H1 (cell line): ENCODE measurements around the gene ALK. TPM values are rescaled to one million over a fixed set of nuclear protein-coding genes. Genes with fewer than 3 reads are reported as not detected.

Experiments used
- CTCF ChIA-PET: fragments of 300-600 bp; sonication (Branson Sonifier 250); formaldehyde crosslinking; loops from one replicate; lab custom pipeline; 2021; ENCODE audit not compliant: partially characterized antibody; lab: Charles Lee
- POLR2A ChIA-PET: fragments of 300-600 bp; sonication (Branson Sonifier 250); formaldehyde crosslinking; loops from one replicate; lab custom pipeline; 2021; ENCODE audit warnings: inconsistent platforms; ENCODE audit not compliant: partially characterized antibody; lab: Charles Lee
- DNase-seq, 2 experiments: peaks; one replicate each; pipeline versions ENCODE4 v3.0.0 to v3.0.0-alpha.2; 2010 to 2022; ENCODE audit warnings: low spot score in 2 of 2, low read depth in 1 of 2, mixed read lengths in 1 of 2
- FAIRE-seq: peaks from 2 replicates; lab custom pipeline; 2011; peaks lifted over from hg19 to GRCh38; lab: Jason Lieb, UNC
- H2AFZ ChIP-seq: 2 replicates; pipeline ENCODE4 v1.8.1; 2012; ENCODE audit warnings: low read length, inconsistent platforms
- H2AK5ac ChIP-seq: 2 replicates; pipeline ENCODE4 v1.6.1; 2013; ENCODE audit warnings: low read depth, low read length
- H2BK120ac ChIP-seq: replicated peaks from 2 replicates; pipeline ENCODE3; 2013; ENCODE audit warnings: low read depth, low read length, inconsistent platforms
- H2BK12ac ChIP-seq: 2 replicates; pipeline ENCODE4 v1.6.1; 2013; ENCODE audit warnings: low read depth, low read length
- H2BK15ac ChIP-seq: 2 replicates; pipeline ENCODE4 v1.6.1; 2013; ENCODE audit warnings: low read length
- H2BK20ac ChIP-seq: 2 replicates; pipeline ENCODE4 v1.6.1; 2013; ENCODE audit warnings: low read length
- H2BK5ac ChIP-seq: 2 replicates; pipeline ENCODE4 v1.6.1; 2013; ENCODE audit warnings: low read depth, low read length
- H3K14ac ChIP-seq: 2 replicates; pipeline ENCODE4 v1.6.1; 2013; ENCODE audit warnings: inconsistent platforms; ENCODE audit not compliant: insufficient read length
- H3K18ac ChIP-seq: 2 replicates; pipeline ENCODE4 v1.6.1; 2013; ENCODE audit warnings: low read length; ENCODE audit errors: extremely low read depth
- H3K23ac ChIP-seq: 2 replicates; pipeline ENCODE4 v1.6.1; 2013; ENCODE audit warnings: inconsistent platforms; ENCODE audit not compliant: insufficient read length
- H3K23me2 ChIP-seq: 2 replicates; pipeline ENCODE4 v1.6.1; 2013; ENCODE audit warnings: low read depth, low read length
- H3K27ac ChIP-seq: 2 replicates; pipeline ENCODE4 v1.6.1; 2011; ENCODE audit warnings: low read depth, low read length, inconsistent platforms
- H3K27me3 ChIP-seq, 4 experiments: replicated peaks in 1 of 4; 1 replicate in 1 of 4; 2 replicates in 3 of 4; pipeline versions ENCODE4 v1.6.1 to v1.8.1; 2011 to 2013; ENCODE audit warnings: low read length in 3 of 4, mild to moderate bottlenecking in 3 of 4, inconsistent platforms in 2 of 4, mixed read lengths in 2 of 4, moderate library complexity in 1 of 4; ENCODE audit not compliant: control insufficient read depth in 3 of 4, insufficient read depth in 3 of 4; ENCODE audit errors: extremely low read depth in 1 of 4
- H3K36me3 ChIP-seq, 4 experiments: 2 replicates each; pipeline versions ENCODE4 v1.6.1 to v1.8.1; 2011 to 2013; ENCODE audit warnings: mild to moderate bottlenecking in 4 of 4, low read length in 3 of 4, moderate library complexity in 2 of 4, control low read depth in 1 of 4, inconsistent platforms in 1 of 4; ENCODE audit not compliant: insufficient read depth in 4 of 4, control insufficient read depth in 2 of 4
- H3K4ac ChIP-seq: replicated peaks from 2 replicates; pipeline ENCODE3; 2013; ENCODE audit warnings: low read length, low read depth, mixed read lengths, inconsistent platforms; ENCODE audit not compliant: insufficient read length
- H3K4me1 ChIP-seq, 4 experiments: replicated peaks in 1 of 4; 1 replicate in 1 of 4; 2 replicates in 3 of 4; pipeline versions ENCODE4 v1.6.1 to v1.8.1; 2011 to 2013; ENCODE audit warnings: low read length in 3 of 4, inconsistent platforms in 2 of 4, mixed read lengths in 1 of 4; ENCODE audit not compliant: insufficient read depth in 4 of 4, control insufficient read depth in 3 of 4
- H3K4me2 ChIP-seq, 2 experiments: 2 replicates each; pipeline versions ENCODE4 v1.6.1 to v1.8.1; 2011 to 2013; ENCODE audit warnings: low read depth in 2 of 2, low read length in 2 of 2, control low read depth in 1 of 2, inconsistent platforms in 1 of 2, mild to moderate bottlenecking in 1 of 2; ENCODE audit not compliant: insufficient read depth in 1 of 2
- H3K4me3 ChIP-seq, 4 experiments: fragments of 200-600, 300-600 bp in 1 of 4; sonication (generic), shearing (Covaris generic), sonication (Bioruptor Twin) in 1 of 4; 2 replicates each; pipeline versions ENCODE4 v1.5.1 to v1.8.1; 2011 to 2016; ENCODE audit warnings: low read length in 4 of 4, low read depth in 3 of 4, control low read depth in 2 of 4, inconsistent platforms in 2 of 4, mild to moderate bottlenecking in 2 of 4, mixed read lengths in 1 of 4, moderate library complexity in 1 of 4; ENCODE audit not compliant: insufficient read depth in 2 of 4; ENCODE audit errors: extremely low read depth in 1 of 4
- H3K56ac ChIP-seq: replicated peaks from 2 replicates; pipeline ENCODE3; 2013; ENCODE audit warnings: low read depth, mild to moderate bottlenecking, mixed read lengths, low read length, inconsistent platforms; ENCODE audit not compliant: insufficient read length
- H3K79me1 ChIP-seq: 2 replicates; pipeline ENCODE4 v1.6.1; 2013; ENCODE audit warnings: low read depth, low read length, control low read depth
- H3K79me2 ChIP-seq, 2 experiments: 2 replicates each; pipeline versions ENCODE4 v1.6.1 to v1.8.1; 2012 to 2013; ENCODE audit warnings: low read length in 2 of 2, mild to moderate bottlenecking in 2 of 2, inconsistent platforms in 1 of 2; ENCODE audit not compliant: insufficient read depth in 2 of 2, control insufficient read depth in 1 of 2
- H3K9ac ChIP-seq, 4 experiments: replicated peaks in 1 of 4; 1 replicate in 1 of 4; 2 replicates in 3 of 4; pipeline versions ENCODE4 v1.6.1 to v1.8.1; 2011 to 2013; ENCODE audit warnings: low read depth in 3 of 4, low read length in 3 of 4, control low read depth in 2 of 4, mild to moderate bottlenecking in 2 of 4, moderate library complexity in 2 of 4, inconsistent platforms in 1 of 4; ENCODE audit errors: extremely low read depth in 1 of 4
- H3K9me3 ChIP-seq, 2 experiments: 2 replicates each; pipeline versions ENCODE4 v1.6.1 to v1.8.1; 2012 to 2013; ENCODE audit warnings: mild to moderate bottlenecking in 2 of 2, moderate library complexity in 2 of 2, control low read depth in 1 of 2, inconsistent platforms in 1 of 2, low read depth in 1 of 2, low read length in 1 of 2, mixed read lengths in 1 of 2; ENCODE audit not compliant: insufficient read depth in 2 of 2
- H4K20me1 ChIP-seq, 2 experiments: replicated peaks in 1 of 2; 2 replicates each; pipeline versions ENCODE3 to v1.8.1; 2011 to 2013; ENCODE audit warnings: inconsistent platforms in 2 of 2, low read length in 2 of 2, mild to moderate bottlenecking in 1 of 2; ENCODE audit not compliant: insufficient read depth in 2 of 2, control insufficient read depth in 1 of 2
- H4K5ac ChIP-seq: 2 replicates; pipeline ENCODE4 v1.6.1; 2013; ENCODE audit warnings: low read length, low read depth, mixed read lengths, inconsistent platforms; ENCODE audit not compliant: insufficient read length
- H4K8ac ChIP-seq: 2 replicates; pipeline ENCODE4 v1.8.0; 2013; ENCODE audit warnings: mild to moderate bottlenecking, moderate library complexity, low read length, inconsistent platforms; ENCODE audit not compliant: insufficient read depth; ENCODE audit errors: extremely low read depth
- H4K91ac ChIP-seq: replicated peaks from 2 replicates; pipeline ENCODE3; 2013; ENCODE audit warnings: low read length, mixed read lengths, inconsistent platforms; ENCODE audit not compliant: insufficient read length
- ASH2L ChIP-seq: fragments of 200-600, 300-600 bp; sonication (generic); IDR thresholded peaks from one replicate; pipeline ENCODE4 v1.7.1; 2017; ENCODE audit warnings: low read length
- CREB1 ChIP-seq: IDR thresholded peaks from 2 replicates; pipeline ENCODE4 v1.6.1; 2012; ENCODE audit warnings: inconsistent platforms
- CTBP2 ChIP-seq: IDR thresholded peaks from 2 replicates; pipeline ENCODE4 v1.7.0; 2011; ENCODE audit warnings: borderline replicate concordance, mild to moderate bottlenecking, moderate library complexity, mixed read lengths, low read length; ENCODE audit not compliant: insufficient read depth, insufficient read length
- EP300 ChIP-seq, 2 experiments: IDR thresholded peaks; 1 replicate in 1 of 2; 2 replicates in 1 of 2; pipeline ENCODE4 v1.6.1; 2011 to 2012; ENCODE audit warnings: low read depth in 2 of 2, low read length in 2 of 2, mild to moderate bottlenecking in 2 of 2, borderline replicate concordance in 1 of 2, inconsistent platforms in 1 of 2, moderate library complexity in 1 of 2
- FOSL1 ChIP-seq: IDR thresholded peaks from 2 replicates; pipeline ENCODE4 v1.6.1; 2011; ENCODE audit warnings: mild to moderate bottlenecking, low read depth, low read length, moderate library complexity; ENCODE audit not compliant: insufficient read depth
- JUND ChIP-seq: IDR thresholded peaks from 2 replicates; pipeline ENCODE4 v1.6.1; 2011; ENCODE audit warnings: mild to moderate bottlenecking, improper control_type of control experiment, low read length
- NANOG ChIP-seq: IDR thresholded peaks from 2 replicates; pipeline ENCODE4 v1.6.1; 2011; ENCODE audit warnings: low read length, low read depth, mild to moderate bottlenecking, inconsistent platforms; ENCODE audit not compliant: insufficient read depth, poor library complexity, severe bottlenecking
- POLR2A ChIP-seq, 2 experiments: IDR thresholded peaks; 1 replicate in 1 of 2; 2 replicates in 1 of 2; pipeline ENCODE4 v1.6.1; 2011; ENCODE audit warnings: low read depth in 2 of 2, low read length in 2 of 2, mild to moderate bottlenecking in 2 of 2; ENCODE audit errors: control extremely low read depth in 1 of 2
- RFX5 ChIP-seq: IDR thresholded peaks from 2 replicates; pipeline ENCODE4 v1.6.1; 2011; ENCODE audit warnings: low read depth, low read length, improper control_type of control experiment, borderline replicate concordance
- RNF2 ChIP-seq: fragments of 200-900, 300-1000 bp; sonication (generic); IDR thresholded peaks from 2 replicates; pipeline ENCODE4 v1.7.1; 2016; ENCODE audit warnings: borderline replicate concordance, low read depth, mild to moderate bottlenecking, antibody characterized with exemption, low read length; ENCODE audit not compliant: poor library complexity, severe bottlenecking; ENCODE audit errors: missing control alignments
- SP2 ChIP-seq: IDR thresholded peaks from 2 replicates; pipeline ENCODE4 v1.6.1; 2012; ENCODE audit warnings: mild to moderate bottlenecking, low read length, inconsistent platforms
- TEAD4 ChIP-seq: IDR thresholded peaks from 2 replicates; pipeline ENCODE4 v1.6.1; 2012; ENCODE audit warnings: low read depth, low read length, inconsistent platforms, mixed read lengths
- ZNF274 ChIP-seq: IDR thresholded peaks from 2 replicates; pipeline ENCODE4 v1.7.0; 2012; ENCODE audit warnings: low read length, borderline replicate concordance; ENCODE audit errors: extremely low read depth
- WGBS, 2 experiments: shearing (Covaris generic) in 1 of 2; methylation state at CpG; one replicate each; pipeline versions ENCODE4 v1.1.6 to v1.1.7; 2013 to 2015; ENCODE audit warnings: low lambda C conversion rate in 2 of 2, mixed read lengths in 2 of 2, inconsistent platforms in 1 of 2, low coverage in 1 of 2, missing lambda C conversion rate in 1 of 2; ENCODE audit not compliant: insufficient replicate concordance in 2 of 2, insufficient coverage in 1 of 2, insufficient read length in 1 of 2; ENCODE audit errors: extremely low coverage in 1 of 2, missing lambda C conversion rate in 1 of 2; 5-methylcytosine and 5-hydroxymethylcytosine counted together
- polyA plus RNA-seq, 7 experiments: library from polyadenylated mRNA; depleted of rRNA in 3 of 7; stranded (reverse) in 5 of 7; unstranded in 2 of 7; fragments of >200 nt in 5 of 7; fragments of 200-250 nt in 2 of 7; gene quantifications; 1 replicate in 5 of 7; 2 replicates in 1 of 7; 4 replicates in 1 of 7; pipeline versions ENCODE4 v1.2.1 to v1.2.3, GENCODE V29; 2011 to 2013; ENCODE audit warnings: missing spikeins in 2 of 7, mixed read lengths in 2 of 7
- total RNA-seq: library from RNA; stranded (reverse); fragmentation: NEBNext Ultra II Directional; extraction: Animal tissue kit (Norgen Biotek cat#: 25700); gene quantifications from 2 replicates; pipeline ENCODE4 v1.2.1, GENCODE V29; 2021

Gene ALK
- total and polyA plus RNA-seq, 2 of the 8 experiments (the other 6 are each of a cell fraction or from before 2014, with no cell fraction given) = 0.02 to 0.09 TPM

GRCh38 chr2:29304399-29305060 is 616.9 kb downstream of the ALK start:
- Histone ChIP-seq H3K23me2 (no peaks in the 10 kb centered on the region), H3K14ac (no peak overlapping the region), H2BK5ac (no peak overlapping the region), H3K4me1 (peaks cover 0 to 4% (median under 1%) of the 10 kb centered on the region in 4 experiments; a peak in 2 of 7 replicates), H3K27ac (no peak overlapping the region), H3K9me3 (no peaks in the 10 kb centered on the region), H3K4ac (no peak overlapping the region), H3K9ac (no peak overlapping the region), H3K27me3 (no peaks in the 10 kb centered on the region), H3K4me2 (no peak overlapping the region), H3K23ac (no peak overlapping the region), H2BK120ac (no peak overlapping the region), H4K8ac (no peak overlapping the region), H3K79me1 (no peaks in the 10 kb centered on the region), H3K4me3 (no peak overlapping the region), H3K18ac (no peak overlapping the region), H2BK20ac (no peak overlapping the region), H4K91ac (no peak overlapping the region), H2AK5ac (no peak overlapping the region), H3K79me2 (no peaks in the 10 kb centered on the region), H2BK12ac (no peak overlapping the region), H2AFZ (no peak overlapping the region), H2BK15ac (no peak overlapping the region), H4K20me1 (no peaks in the 10 kb centered on the region), H3K36me3 (no peaks in the 10 kb centered on the region), H3K56ac (no peak overlapping the region), H4K5ac (no peak overlapping the region)
- no peak for DNase-seq
- ChIA-PET CTCF (interaction anchor here (0.5 to 2.1 kb wide), 3 partner anchors 9 to 663 kb away, joined by 3 to 6 read pairs (median 3); no protein-coding TSS in a partner anchor), POLR2A (no interaction called here)
- no peak for FAIRE-seq
- TF ChIP-seq RFX5 (no peak), ASH2L (no peak), CREB1 (no peak), EP300 (IDR thresholded peaks at IDR 0.05; ENCODE audit: borderline replicate concordance in 1 of 2, low read depth in 2 of 2, low read length in 2 of 2) (no peak), RNF2 (no peak), SP2 (no peak), JUND (no peak), NANOG (no peak), POLR2A (IDR thresholded peaks at IDR 0.05; ENCODE audit: control extremely low read depth in 1 of 2, low read depth in 2 of 2, low read length in 2 of 2) (no peak), CTBP2 (no peak), TEAD4 (no peak), FOSL1 (no peak), ZNF274 (no peak)
- WGBS, 2 experiments = 84% methylated on average over 4 of the region's 4 CpGs; no CpG with 5 or more reads in 1 of the 2 experiments
